Measurements from ENCODE around the gene CAPN9.
"Not testable (repeated sequence)": the region's sequence is repeated elsewhere in the genome, so short reads cannot be mapped to it uniquely, and the experiment has no call there.

CAPN9 gene, protein sequence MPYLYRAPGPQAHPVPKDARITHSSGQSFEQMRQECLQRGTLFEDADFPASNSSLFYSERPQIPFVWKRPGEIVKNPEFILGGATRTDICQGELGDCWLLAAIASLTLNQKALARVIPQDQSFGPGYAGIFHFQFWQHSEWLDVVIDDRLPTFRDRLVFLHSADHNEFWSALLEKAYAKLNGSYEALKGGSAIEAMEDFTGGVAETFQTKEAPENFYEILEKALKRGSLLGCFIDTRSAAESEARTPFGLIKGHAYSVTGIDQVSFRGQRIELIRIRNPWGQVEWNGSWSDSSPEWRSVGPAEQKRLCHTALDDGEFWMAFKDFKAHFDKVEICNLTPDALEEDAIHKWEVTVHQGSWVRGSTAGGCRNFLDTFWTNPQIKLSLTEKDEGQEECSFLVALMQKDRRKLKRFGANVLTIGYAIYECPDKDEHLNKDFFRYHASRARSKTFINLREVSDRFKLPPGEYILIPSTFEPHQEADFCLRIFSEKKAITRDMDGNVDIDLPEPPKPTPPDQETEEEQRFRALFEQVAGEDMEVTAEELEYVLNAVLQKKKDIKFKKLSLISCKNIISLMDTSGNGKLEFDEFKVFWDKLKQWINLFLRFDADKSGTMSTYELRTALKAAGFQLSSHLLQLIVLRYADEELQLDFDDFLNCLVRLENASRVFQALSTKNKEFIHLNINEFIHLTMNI

DNA sequence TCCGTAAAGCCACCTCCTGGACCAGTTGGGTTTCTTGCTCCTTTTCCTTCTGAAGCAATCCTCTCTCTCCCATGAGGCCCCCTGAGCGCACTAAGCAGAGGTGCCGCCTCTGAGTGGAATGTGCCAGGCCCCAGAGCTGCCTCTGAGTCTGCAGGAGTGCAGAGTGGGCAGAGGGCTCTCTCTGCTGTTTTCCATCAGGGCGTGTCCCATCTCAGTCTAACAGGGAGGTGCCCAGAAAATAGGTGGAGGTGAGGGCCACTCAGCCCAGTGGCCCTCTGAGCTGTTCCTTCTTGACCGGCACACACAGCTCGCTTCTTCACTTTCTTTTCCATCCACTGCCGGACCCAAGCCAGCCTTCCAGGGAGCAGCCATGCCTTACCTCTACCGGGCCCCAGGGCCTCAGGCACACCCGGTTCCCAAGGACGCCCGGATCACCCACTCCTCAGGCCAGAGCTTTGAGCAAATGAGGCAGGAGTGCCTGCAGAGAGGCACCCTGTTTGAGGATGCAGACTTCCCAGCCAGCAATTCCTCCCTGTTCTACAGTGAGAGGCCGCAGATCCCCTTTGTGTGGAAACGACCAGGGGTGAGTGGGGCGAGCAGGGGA is at the start of gene CAPN9:
CAPN9 (plus strand) TSS at position 262 of the 604 bp plus-strand sequence; CDS start at position 371, 109 bp downstream.
- DNase-seq: no peak

DNA sequence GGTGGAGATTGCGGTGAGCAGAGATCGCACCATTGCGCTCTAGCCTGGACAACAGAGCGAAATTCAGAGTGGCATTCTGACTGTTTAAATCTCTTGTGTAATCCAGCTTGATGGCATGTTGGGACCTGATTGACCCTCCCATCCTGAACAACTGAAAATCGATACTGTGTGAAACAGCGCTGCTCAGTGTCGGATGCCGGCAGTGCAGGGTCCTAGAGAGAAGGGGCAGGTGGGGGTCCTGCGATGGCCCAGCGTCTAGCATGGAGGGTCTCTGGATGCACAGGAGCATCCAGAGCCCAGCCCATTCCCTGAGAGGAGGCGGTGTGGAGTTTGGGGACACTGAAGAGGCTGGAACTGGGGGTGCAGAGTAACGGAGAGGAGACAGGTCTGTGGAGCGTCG is 49.1 kb upstream of the CAPN9 start:
- no peak for DNase-seq

DNA sequence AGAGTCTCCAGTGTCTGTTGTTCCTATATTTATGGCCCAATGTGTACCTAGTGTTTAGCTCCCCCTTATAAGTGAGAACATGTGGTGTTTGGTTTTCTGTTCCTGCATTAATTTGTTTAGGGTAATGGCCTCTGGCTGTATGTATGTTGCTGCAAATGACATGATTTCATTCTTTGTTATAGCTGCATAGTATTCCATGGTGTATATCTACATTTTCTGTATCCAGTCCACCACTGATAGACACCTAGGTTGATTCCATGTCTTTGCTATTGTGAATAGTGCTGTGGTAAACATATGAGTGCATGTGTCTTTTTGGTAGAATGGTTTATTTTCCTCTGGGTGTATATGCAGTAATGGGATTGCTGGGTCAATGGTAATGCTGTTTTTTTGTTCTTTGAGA is 48.2 kb upstream of the CAPN9 start:
- DNase-seq: not testable (repeated sequence)

DNA sequence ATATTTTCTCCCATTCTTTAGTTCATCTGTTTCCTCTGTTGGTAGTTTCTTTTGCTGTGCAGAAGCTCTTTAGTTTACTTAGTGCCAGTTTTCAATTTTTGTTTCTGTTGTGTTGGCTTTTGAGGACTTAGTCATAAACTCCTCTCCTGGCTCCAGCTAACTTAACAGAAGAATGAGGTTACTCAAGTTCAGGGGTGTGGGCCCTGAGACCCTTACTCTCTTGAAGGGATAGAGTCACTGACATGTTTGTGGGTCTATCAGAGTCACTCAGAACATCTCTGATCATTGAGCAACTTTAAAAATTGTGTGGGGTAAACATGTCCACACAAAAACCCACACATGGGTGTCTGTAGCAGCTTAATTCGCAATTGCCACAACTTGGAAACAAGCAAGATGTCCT is 47.5 kb upstream of the CAPN9 start:
- DNase-seq: no peak

DNA sequence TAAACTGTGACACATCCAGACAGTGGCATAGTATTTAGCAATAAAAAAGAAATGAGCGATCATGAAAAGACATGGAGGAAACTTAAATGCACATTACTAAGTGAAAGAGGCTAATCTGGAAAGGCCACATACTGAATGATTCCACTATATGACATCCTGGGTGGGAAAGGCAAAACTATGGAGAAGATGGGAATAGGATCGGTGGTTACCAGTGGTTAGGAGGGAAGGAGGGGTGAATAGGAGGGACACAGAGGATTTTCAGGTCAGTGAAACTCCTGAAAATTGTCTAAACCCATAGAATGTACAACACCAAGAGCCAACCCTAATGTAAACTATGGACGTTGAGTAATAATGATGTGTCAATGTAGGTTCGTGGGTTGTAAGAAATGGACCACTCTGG is 47.1 kb upstream of the CAPN9 start:
- DNase-seq: no peak

DNA sequence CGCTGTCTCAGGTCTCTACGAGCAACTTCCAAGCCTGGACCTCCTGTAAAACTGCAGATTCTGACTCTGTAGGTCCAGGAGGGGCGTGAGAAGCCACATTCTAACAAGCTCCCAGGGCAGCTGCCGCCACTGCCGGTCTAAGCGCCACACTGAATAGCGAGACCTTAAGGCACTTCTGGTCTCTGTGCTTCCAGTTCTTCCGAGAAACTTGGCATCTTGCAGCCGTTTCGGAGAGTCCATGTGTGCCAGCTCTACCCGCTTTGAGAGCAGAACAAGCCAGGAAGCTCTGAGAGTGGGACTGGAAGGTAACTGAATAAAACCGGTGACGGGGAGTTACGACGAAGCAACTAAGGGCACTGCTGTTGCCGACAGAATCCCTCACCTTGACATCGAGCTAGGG is 45.8 kb upstream of the CAPN9 start:
- no peak for DNase-seq

DNA sequence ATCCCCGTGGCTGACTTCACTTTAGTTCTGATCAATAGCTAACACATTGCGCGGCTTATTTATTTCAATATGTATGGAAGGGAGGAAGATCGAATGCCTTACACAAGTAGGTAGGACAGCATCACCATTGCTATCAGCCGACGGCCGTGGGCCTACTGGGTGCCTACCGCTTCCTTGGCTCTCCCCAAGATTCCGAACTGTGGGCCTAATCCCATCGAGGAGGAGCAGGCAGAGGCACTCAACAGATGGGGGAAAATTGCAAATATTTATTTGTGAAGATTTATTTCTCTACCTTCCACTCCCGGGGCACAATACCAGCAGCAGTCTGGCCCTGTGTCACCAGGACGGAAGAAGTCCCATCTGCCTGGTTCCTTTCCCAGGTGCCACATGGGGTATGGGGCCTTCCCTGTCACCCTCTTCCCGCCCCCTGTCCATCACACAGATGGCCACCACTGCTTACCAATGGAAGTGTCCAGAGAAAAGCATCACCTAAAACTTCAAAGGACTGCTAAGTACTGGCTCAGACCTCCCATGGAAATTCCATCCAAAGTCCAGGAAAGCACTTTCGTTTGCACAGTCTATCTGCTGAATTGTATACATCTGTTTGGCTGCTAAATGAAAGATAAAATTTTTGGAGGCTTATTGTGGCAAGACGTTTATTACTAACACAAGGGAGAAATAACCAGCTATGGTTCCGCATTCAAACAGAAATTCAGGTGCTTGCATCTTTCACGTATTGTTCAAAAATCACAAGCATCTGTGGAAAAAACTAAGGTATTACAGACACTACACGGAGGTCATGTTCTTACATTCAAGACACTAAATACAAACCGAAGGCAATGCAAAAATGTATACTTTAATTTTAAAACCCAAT is 45.1 kb upstream of the CAPN9 start:
- no peak for DNase-seq

DNA sequence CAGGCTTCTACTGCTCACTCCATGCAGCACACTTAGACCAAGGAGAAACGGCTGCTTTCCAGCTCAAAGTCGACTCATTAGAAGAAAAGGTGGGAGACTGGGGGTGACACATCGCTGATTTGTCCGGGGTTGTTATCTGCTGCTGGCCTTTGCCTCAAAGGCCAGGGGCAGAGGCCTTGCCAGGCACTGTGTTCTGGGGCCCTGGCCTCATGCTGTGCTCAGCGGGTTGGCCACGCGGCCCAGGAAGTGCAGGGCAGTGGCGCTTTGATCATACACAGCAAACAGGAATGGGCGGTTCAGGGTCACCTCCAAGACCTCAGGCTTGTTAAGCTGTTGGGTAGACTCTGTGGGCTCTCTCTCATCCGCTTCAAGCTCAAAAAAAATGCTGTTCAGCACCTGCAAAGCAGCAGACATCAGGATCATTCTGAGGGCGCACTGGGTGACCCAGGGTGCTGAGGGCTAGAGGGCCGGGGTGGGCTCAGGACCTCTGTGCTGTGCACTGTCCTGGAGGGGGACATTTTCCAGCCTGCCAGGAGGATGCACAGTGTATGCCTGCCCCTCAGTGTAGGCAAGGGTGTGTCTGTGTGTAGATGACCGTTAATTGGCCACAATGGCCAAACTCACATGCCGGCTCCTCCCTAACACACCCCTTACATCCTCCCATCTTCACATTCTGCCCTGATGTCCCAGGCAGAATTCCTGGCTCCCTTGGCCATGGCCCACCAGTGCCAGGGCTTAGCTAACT is 44.1 kb upstream of the CAPN9 start:
- no peak for DNase-seq

DNA sequence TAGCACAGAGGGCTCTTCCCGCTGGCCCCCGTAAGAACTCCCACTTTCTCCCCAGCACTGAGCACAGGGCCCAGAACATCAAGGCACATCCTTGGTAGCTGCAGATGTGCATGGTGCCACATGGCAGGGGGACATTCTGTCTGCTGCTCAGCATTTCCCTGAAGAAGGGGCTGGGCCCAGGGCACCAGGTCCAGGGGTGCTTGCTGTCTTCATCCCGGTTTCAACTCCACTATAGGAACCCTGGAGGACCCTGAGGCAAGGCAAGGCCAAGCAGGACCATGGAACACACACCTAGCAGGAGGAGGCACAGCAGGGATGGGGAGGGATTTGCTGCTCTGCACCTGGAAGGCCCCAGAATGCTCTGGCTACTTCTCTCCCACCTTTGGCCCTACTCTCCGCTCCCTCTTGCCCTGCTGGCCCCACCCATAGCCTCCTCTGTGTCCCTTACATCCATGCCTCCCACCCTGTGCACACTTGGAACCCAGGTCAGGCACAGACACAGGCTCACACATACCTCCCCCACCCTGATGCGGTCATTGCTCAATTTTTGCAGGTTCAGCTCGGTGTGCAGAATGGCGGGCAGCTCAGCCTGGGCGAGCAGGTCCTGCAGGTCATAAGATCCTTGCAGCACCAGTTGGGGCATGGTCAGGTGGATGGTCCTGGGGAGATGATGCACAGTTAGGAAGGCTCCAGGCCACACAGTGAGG is 43.4 kb upstream of the CAPN9 start:
- DNase-seq: no peak

DNA sequence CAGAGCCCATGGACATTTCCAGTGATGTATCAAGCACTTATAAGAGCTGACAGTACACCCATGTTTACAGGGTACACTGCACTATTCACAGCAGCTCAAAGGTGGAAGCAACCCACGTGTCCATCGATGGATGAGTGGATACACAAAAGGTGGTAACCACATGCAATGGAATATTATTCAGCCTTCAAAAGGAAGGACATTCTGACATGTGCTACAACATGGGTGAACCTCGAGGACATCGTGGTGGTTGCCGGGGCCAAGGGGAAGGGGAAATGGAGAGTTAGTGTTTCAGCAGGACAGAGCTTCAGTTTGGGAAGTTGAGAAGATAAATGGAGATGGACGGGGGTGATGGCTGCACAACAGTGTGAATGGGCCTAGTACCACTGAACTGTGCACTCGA is 42.4 kb upstream of the CAPN9 start:
- DNase-seq: no peak

DNA sequence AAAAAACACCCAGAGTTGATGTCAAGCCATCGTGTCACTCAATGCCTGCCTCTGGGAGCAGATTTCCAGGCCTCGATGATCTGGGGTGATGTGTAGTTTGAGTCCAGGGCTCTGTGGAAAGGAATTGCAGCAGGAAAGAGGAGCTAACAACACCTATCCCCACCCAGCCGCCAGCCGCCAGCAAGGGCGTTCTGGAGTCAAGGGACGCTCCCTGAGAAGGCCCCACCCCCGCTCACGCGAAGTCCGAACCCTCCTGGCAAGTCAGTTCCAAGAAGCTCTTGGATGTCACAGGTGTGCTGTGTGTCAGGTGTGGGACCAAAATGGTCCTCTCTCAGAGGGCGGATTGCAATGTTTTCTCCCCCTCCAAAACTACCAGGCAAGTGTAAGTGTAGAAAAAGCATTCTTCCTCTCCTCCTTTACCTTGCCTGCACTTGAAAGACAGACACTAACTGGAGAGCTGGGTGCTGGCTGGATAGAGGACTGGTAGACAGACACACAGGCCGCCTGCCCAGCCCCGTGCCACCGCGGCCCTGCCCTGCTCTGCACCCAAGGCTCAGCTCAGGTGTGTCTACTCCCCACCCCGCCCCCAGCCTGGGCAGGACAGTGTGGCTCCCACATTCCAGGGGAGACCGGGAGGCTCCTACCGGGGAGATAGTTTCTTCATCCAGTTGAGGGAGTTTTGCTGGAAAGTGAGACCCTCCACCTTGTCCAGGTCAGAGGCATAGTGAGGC is 41.7 kb upstream of the CAPN9 start:
- DNase-seq: no peak

DNA sequence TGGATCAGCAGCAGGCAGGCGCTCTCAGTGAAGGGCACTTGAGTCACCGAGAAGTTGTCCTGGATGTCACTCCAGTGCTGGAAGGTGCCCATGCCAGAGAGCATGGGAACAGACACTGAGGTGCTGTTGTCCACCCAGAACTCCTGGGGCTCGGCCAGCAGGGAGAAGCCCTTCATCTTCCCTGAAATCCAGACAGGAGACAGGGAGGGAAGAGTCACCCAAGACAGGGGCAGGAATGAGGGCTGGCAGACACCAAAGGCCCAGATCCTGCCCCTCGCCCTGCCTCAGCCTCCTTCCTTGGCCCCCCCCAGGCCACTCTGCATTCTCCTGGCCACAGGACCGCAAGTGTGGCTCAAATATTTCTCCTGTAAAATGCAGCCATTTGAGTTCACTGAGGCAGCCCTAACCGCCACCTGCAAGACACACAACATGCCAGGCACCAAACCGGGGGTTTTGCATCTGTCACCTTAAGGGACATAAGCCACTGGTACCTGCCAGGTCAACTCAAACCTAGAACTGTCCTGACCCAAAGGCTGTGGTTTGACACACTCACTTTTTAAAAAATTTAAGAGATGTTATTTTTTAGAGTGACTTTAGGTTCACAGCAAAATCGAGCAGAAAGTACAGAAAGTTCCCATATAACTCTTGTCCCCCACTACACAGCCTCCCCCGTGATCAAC is 41.0 kb upstream of the CAPN9 start:
- no peak for DNase-seq

DNA sequence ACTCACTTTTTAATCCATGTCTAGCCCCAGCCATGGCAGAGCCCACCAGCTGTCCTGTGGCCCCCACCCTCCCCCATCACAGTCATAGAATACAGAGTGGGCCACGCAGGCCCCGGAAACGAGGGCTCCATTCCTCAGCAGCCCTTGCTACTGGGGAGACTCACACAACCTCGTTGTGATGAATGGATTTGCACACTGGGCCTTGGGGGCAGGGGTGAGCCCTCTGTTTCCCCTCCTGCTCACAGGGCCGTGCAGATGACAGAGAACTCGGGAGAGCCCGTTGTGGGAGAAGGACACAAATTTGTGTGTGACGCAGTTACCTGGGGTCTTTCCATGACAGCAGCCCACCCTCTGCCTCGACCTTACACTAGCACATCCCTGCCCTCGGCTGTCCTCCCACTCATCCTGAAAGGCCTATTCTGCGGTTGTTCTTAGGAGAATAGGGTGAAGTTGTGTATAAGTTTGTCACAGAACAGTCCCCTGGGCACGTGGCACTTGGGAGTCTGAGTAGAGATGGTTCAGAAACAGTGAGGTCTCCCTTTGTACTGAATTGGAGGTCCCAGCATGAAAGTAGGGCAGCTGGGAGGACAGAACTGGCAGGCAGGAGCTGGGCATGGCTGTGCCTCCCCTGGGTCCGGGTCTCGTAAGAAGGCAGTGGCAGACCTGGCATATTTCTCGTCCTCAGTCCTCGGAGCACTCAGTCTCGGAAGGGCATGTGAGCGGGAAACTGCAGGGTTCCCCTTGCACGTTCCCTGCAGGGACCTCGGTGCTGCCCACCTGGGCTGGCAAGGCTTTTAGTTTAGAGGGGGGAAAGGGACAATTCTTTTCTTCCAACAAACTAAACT is 40.1 kb upstream of the CAPN9 start:
- no peak for DNase-seq

DNA sequence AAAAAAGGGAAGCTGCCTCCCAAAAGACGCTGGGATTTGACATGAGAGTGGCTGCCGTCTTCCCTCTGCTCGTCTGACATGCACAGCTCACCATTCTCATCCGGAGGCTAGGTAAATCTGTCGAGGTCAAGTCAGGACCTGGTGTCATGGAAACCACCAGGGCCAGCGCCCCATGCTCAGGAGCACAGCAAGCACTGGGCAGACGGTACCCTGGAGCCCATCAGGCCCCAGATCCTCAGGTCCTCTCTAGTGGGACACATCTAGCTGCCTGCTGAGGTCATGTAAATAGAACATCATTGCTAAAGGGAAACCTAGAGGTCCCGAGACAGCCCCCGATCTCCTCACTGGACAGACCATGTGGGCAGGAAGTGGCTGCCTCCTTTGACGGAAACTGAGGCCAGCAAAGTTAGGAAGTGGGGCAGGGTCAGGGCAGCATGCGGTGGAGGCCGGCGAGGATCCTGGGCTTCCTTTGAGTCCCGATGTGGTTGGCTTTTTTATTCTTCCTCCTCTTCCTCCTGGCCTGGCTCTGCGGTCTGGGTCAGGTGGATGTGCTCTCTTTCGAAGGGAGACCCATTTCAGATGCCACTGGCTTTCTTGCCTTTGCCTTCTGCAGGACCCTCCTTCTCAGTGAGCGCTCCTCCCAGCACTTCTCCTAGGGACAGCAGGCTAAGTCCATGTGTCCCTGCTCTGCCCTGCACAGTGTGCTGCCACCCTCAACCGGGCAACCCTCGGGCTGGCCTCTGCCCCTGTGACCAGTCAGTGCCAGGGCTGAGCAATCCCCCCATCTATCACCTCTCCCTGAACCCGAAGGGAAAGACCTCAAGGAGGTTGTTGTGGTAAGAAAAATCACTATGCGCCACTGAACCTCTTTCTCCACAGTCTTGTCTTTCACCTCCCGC is 39.2 kb upstream of the CAPN9 start:
- DNase-seq: no peak

DNA sequence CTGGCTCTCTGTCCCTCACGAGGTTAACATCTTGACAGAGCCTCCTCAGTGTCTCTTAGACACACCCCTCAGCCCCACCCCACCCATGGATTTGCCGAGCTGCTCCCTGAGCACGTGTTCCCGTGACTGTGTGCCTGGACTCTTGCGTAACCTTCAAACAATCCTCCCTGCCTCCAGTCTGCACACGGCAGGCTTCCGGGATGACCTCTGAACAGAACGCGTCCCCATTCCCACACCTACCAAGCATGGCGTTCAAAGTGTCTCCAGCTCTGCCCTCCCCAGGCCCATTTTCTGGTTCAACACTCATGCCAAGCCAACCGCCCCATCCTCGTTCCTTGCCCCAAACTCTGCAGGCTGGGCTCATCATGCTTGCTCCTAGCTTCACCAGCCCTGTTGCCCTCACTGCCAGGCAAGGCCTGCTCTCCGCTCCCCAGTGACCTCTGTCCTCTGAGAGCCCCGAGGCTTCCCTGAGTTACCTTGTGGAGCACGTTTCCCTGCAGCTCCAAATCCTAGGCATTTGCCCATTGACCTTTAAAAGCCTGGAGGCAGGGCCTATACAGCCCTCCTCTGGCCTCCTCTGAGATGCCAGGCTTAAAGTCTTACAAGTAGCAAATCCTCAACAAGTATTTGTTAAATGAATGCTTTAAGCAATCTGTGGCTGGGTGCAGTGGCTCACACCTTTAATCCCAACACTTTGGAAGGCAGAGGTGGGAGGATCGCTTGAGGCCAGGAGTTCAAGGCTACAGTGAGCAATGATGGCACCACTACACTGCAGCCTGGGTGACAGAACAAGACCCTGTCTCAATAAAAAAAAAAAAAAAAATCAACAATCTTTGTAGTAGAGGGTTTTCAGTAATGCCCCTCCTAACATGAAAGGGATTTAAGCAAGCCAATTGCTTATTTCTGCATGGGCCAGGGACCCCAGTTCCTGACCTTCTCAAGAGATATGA is 38.3 kb upstream of the CAPN9 start:
- no peak for DNase-seq

DNA sequence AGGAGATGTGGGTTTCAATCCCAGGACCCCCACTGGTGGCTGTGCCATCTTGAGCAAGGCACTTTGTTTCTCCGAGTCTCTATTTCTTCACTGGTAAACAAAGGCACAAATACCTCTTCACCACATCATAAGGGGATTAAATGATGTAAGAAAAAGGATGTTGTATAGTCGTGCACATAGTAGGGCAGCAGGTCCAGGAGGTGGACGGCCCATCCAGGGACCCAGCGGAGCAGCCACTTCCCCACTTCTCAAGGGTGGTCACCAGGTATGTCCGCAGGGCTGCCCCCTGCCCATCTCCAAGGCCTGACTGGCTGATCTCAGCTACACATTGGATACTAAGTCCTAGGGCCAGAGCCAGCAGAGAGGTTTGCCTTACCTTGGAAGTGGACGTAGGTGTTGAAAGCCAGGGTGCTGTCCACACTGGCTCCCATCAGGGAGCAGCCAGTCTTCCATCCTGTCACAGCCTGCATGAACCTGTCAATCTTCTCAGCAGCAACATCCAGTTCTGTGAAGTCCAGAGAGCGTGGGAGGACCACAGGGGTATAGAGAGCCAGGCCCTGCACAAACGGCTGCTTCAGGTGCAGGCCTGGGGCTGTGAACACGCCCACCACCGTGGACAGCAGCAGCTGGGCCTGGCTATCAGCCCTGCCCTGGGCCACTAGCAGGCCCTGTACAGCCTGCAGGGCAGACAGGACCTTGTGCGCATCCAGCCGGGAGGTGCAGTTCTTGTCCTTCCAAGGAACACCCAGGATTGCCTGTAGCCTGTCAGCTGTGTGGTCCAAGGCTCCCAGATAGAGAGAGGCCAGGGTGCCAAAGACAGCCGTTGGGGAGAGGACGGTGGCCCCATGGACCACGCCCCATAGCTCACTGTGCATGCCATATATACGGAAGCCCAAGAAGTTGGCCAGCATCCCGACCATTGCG is 37.3 kb upstream of the CAPN9 start:
- no peak for DNase-seq
